HEK293 (cell line): ENCODE measurements around the gene BICD1.

ENCODE experiments used
- KLF8 ChIP-seq: fragments of 450-650 bp; formaldehyde crosslinking; IDR thresholded peaks from 2 replicates; pipeline ENCODE4 v1.5.1; 2016; ENCODE audit warnings: missing biosample characterization, missing genetic modification characterization
- YY1 ChIP-seq: fragments of 450-650 bp; formaldehyde crosslinking; IDR thresholded peaks from 2 replicates; pipeline ENCODE4 v1.5.1; 2018; ENCODE audit warnings: missing biosample characterization, missing genetic modification characterization
- ZBTB20 ChIP-seq: fragments of 450-650 bp; formaldehyde crosslinking; IDR thresholded peaks from 2 replicates; pipeline ENCODE4 v1.5.1; 2016; ENCODE audit warnings: missing biosample characterization, missing genetic modification characterization
- ZNF140 ChIP-seq: fragments of 450-650 bp; formaldehyde crosslinking; IDR thresholded peaks from 2 replicates; pipeline ENCODE4 v1.5.1; 2016; ENCODE audit warnings: missing biosample characterization, missing genetic modification characterization
- ZNF174 ChIP-seq: fragments of 450-650 bp; formaldehyde crosslinking; IDR thresholded peaks from 2 replicates; pipeline ENCODE4 v1.5.0; 2017; ENCODE audit warnings: missing biosample characterization, mild to moderate bottlenecking, missing genetic modification characterization
- ZNF248 ChIP-seq: fragments of 450-650 bp; formaldehyde crosslinking; IDR thresholded peaks from 2 replicates; pipeline ENCODE4 v1.5.1; 2017; ENCODE audit warnings: missing biosample characterization, missing genetic modification characterization
- ZNF521 ChIP-seq: fragments of 450-650 bp; formaldehyde crosslinking; IDR thresholded peaks from 2 replicates; pipeline ENCODE4 v1.5.1; 2017; ENCODE audit warnings: missing biosample characterization, mild to moderate bottlenecking, missing genetic modification characterization
- ZNF624 ChIP-seq: fragments of 450-650 bp; formaldehyde crosslinking; IDR thresholded peaks from 2 replicates; pipeline ENCODE4 v1.5.1; 2017; ENCODE audit warnings: missing biosample characterization, missing genetic modification characterization
- ZNF629 ChIP-seq: fragments of 450-650 bp; formaldehyde crosslinking; IDR thresholded peaks from 2 replicates; pipeline ENCODE4 v1.5.1; 2017; ENCODE audit warnings: missing biosample characterization, missing genetic modification characterization
- ZNF701 ChIP-seq: fragments of 450-650 bp; formaldehyde crosslinking; IDR thresholded peaks from 2 replicates; pipeline ENCODE4 v1.5.1; 2016; ENCODE audit warnings: missing biosample characterization, missing genetic modification characterization
- ZXDB ChIP-seq: fragments of 450-650 bp; formaldehyde crosslinking; IDR thresholded peaks from 2 replicates; pipeline ENCODE4 v1.5.1; 2016; ENCODE audit warnings: missing biosample characterization, missing genetic modification characterization
- TF ChIP-seq, protein P1 (sequence below): fragments of 450-650 bp; formaldehyde crosslinking; IDR thresholded peaks from 2 replicates; pipeline ENCODE4 v1.5.1; 2016; ENCODE audit warnings: missing biosample characterization, missing genetic modification characterization
- TF ChIP-seq, protein P2 (sequence below): fragments of 450-650 bp; formaldehyde crosslinking; IDR thresholded peaks from 2 replicates; pipeline ENCODE4 v1.5.1; 2016; ENCODE audit warnings: missing biosample characterization, missing genetic modification characterization
- TF ChIP-seq, protein P3 (sequence below): fragments of 450-650 bp; formaldehyde crosslinking; conservative IDR thresholded peaks from 2 replicates; pipeline ENCODE4 v1.5.1; 2016; ENCODE audit warnings: low read depth, missing biosample characterization, missing genetic modification characterization

DNA sequence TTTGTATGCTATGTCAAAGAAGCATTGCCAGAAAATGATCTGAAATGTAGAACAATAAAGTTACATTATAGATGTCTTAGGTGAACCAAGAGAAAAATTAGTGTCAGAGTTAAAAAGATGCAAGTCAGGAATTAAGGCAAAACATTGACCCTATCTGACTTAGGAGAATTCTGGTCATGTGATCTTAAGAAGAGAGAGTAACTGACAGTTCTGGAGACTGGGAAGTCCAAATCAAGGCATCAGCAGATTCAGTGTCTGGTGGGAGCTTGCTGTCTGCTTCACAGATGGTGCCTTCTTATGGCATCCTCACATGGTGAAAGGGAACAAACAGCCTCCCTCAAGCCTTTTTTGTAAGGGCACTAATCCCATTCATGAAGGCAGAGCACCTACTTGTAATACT is 42.8 kb downstream of the BICD1 start:
- TF ChIP-seq ZNF701 (tag by site-specific recombination) (no peak), ZNF140 (tag by site-specific recombination) (no peak), KLF8 (no peak), ZXDB (tag by site-specific recombination) (no peak), ZNF174 (tag by site-specific recombination) (no peak), ZNF248 (tag by site-specific recombination) (no peak), ZBTB20 (no peak), ZNF624 (no peak), YY1 (tag by site-specific recombination) (no peak), ZNF629 (no peak), ZNF521 (tag by site-specific recombination) (no peak)
- TF ChIP-seq, protein P1, sequence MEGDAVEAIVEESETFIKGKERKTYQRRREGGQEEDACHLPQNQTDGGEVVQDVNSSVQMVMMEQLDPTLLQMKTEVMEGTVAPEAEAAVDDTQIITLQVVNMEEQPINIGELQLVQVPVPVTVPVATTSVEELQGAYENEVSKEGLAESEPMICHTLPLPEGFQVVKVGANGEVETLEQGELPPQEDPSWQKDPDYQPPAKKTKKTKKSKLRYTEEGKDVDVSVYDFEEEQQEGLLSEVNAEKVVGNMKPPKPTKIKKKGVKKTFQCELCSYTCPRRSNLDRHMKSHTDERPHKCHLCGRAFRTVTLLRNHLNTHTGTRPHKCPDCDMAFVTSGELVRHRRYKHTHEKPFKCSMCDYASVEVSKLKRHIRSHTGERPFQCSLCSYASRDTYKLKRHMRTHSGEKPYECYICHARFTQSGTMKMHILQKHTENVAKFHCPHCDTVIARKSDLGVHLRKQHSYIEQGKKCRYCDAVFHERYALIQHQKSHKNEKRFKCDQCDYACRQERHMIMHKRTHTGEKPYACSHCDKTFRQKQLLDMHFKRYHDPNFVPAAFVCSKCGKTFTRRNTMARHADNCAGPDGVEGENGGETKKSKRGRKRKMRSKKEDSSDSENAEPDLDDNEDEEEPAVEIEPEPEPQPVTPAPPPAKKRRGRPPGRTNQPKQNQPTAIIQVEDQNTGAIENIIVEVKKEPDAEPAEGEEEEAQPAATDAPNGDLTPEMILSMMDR (tag by site-specific recombination): no peak
- TF ChIP-seq, protein P2, sequence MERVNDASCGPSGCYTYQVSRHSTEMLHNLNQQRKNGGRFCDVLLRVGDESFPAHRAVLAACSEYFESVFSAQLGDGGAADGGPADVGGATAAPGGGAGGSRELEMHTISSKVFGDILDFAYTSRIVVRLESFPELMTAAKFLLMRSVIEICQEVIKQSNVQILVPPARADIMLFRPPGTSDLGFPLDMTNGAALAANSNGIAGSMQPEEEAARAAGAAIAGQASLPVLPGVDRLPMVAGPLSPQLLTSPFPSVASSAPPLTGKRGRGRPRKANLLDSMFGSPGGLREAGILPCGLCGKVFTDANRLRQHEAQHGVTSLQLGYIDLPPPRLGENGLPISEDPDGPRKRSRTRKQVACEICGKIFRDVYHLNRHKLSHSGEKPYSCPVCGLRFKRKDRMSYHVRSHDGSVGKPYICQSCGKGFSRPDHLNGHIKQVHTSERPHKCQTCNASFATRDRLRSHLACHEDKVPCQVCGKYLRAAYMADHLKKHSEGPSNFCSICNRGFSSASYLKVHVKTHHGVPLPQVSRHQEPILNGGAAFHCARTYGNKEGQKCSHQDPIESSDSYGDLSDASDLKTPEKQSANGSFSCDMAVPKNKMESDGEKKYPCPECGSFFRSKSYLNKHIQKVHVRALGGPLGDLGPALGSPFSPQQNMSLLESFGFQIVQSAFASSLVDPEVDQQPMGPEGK (tag by site-specific recombination): no peak
- TF ChIP-seq, protein P3, sequence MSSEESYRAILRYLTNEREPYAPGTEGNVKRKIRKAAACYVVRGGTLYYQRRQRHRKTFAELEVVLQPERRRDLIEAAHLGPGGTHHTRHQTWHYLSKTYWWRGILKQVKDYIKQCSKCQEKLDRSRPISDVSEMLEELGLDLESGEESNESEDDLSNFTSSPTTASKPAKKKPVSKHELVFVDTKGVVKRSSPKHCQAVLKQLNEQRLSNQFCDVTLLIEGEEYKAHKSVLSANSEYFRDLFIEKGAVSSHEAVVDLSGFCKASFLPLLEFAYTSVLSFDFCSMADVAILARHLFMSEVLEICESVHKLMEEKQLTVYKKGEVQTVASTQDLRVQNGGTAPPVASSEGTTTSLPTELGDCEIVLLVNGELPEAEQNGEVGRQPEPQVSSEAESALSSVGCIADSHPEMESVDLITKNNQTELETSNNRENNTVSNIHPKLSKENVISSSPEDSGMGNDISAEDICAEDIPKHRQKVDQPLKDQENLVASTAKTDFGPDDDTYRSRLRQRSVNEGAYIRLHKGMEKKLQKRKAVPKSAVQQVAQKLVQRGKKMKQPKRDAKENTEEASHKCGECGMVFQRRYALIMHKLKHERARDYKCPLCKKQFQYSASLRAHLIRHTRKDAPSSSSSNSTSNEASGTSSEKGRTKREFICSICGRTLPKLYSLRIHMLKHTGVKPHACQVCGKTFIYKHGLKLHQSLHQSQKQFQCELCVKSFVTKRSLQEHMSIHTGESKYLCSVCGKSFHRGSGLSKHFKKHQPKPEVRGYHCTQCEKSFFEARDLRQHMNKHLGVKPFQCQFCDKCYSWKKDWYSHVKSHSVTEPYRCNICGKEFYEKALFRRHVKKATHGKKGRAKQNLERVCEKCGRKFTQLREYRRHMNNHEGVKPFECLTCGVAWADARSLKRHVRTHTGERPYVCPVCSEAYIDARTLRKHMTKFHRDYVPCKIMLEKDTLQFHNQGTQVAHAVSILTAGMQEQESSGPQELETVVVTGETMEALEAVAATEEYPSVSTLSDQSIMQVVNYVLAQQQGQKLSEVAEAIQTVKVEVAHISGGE (tag by site-specific recombination): no peak
